Measurements from ENCODE around the gene FAM241A.
"Not testable (repeated sequence)": the region's sequence is repeated elsewhere in the genome, so short reads cannot be mapped to it uniquely, and the experiment has no call there.

The FAM241A gene

DNA sequence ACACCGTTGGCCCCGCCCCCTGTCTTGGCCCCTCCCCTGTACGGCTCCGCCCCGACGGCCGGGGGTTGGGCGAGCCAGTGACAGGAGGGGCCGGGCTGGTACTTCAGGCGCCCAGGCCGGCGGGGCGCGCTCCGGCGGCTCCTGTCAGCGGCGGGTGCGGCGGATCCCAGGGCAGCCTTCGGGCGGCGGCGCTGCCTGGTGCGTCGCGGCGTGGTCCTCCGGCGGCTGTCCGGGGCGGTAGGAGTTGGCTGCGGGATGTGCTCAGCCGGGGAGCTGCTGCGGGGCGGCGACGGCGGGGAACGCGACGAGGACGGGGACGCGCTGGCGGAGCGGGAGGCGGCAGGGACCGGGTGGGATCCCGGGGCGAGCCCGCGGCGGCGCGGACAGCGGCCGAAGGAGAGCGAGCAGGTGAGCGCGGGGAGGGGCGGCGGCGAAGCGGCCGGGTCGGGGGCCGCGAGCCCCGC, at the start of gene FAM241A:
Gene FAM241A (plus strand): TSS at position 129 of the 464 bp plus-strand sequence. CDS start 127 bp downstream, at position 256.
- DNase-seq: peak; percentile 9

DNA sequence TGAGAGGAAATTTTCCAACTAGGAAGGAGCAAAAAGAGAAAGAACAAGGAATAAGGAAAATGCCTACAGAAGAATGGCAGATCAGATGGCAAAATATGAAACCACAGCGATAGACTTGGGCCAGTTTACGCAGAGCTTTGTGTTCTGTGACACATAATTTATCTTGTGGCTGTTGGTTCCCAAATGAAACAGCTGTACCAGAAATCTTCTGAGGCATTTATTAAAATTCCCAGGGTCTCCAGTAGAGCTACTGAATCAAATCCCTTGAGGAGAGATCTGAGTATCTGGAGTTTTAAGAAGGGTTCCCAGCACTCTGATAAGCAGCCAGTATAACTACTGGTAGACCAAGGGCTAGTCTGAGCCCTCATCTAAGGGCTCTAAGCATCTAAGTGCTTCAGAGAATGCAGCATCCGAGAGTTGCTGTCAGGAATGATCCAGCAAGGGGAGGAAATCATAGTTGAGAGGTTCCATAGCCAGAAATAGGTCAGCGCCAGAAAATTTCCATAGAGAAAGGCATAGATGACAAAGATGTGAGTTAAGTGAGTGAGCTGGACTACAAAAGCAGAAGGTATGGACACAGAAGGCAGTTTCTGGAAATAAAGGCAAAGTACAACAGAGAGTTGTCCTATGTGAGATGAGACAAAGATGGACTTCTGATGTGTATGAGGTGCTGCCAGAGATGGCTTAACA, 46.3 kb upstream of the FAM241A start:
- DNase-seq: no peak

DNA sequence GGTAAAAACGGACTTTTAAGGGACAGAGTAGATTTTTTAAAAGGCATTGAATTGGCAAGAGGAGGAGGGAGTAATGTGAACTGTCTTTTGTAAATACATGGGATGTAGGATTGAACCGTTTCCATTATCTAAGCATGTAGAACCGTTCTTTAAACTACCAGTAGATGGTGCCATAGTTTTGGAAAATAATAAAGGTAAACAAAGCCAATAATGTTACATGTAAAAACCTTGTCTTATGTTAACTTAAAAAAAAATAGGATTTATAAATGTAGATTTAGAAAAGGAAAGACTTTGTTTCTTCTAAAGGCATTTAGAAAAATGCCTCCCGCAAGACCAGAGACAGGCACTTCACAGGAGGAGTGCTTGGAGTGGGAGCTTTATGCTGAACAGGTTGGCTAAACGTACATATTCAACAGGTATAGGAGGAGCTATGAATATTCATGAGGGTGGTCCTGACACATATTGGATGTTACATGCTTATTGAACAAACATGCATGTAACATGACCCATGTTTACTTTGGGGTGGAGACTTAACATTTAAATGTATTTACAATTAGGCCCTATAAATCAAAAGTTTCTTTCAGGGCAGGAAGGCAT, 45.5 kb upstream of the FAM241A start:
- DNase-seq: no peak

DNA sequence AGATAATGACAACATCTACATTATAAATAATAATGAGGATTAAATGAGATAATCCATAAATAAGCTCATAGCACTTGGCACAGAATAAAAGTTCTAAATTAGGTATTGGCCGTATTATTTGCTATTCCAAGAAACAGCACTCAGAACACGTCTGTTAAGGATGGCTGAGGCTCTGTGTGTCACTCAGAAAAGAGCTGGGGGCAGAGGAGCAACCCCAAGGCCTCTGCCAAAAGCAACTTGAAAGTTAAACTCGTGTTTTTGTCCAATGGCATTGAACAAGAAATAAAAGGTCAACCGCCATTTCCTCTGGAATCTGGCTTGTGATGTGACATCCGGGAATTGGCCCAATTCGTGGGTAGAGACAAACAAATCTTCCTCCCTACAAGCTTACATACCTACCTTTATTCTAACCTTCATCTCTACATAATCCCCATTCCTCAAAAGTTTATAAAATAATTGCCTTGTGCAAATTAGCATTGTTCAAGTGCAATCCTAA, 42.3 kb upstream of the FAM241A start:
- no peak for DNase-seq

DNA sequence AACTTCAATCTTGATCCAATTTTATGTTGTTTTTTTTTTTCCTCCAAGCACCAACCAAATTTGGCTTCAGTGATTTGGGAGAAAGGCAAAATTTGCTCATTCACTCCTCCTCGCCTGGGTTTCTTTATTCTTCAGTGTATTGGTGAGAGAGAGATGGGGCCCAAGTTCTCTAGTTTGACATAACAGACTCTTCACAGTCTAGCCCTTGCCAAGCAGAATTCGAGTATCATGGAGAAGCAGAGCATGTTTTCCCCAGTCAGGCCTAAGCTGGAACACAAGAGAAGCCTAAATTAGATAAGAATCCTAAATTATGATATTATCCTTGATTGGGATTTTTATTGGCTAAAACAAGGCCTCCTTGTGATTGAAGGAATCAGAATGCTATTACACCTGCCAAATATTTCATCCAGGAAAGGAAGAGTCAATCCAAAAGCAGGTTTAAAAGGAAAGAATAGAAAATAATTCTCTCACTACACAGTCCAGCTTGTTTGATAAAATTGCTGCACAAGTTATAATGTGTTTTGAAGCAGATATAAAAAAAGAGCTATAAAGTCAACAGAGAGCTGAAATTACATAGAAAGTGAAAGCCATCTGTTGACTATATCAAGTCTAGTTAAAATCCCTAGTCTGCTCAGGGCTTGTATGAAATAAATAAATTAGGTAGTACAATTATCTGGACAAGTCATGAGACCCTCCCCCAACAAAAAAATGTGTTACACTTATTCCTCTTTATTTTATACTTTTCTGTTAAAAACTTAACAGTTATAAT, 39.9 kb upstream of the FAM241A start:
- DNase-seq: no peak

DNA sequence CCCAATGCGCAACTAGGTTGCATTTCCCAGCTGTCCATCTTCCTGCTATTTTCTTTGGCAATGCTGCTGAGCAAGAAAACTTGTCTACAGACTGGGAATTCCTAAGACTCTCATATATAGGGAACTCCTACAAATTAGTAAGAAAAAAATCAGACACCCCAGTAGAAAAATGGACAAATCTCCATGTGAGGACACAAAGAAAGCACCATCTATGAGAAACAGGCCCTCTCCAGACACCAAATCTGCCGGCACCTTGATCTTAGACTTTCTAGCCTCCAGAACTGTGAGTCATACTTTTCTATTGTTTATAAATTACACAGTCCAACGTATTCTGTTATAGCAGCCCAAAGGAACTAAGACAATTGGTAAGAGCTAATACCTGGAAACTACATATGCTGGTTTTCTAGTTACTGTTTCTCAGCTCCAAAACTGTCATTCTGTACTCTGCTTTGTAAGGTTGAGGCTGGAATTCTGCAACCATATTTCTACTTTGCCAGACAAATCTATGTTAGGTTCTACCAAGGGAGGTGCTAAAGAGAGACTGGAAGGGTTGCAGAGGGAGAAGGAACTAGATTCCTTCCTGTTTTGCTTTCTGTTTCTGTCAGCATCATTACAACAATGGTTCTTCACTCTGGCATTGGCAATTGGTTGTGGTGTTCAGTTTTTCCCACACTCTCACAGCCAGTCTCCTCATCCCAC, 35.7 kb upstream of the FAM241A start:
- no peak for DNase-seq

DNA sequence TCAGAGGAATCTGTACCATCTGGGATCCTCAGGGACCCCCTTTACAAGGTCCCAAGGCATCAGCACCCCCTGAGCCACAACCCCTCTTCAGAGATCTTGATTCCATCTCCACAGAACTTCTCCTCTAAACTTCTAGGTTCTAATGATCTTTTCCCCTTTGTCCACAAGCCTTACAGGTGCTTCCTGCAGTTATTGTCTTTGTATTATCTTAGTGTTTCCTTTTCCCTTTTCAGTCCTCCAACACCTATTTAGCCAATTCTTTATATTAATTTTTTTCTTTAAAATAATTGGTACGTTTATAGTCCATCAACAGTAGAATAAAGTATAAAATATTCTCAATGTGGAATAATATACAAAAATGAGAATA, 35.2 kb upstream of the FAM241A start:
- no peak for DNase-seq

DNA sequence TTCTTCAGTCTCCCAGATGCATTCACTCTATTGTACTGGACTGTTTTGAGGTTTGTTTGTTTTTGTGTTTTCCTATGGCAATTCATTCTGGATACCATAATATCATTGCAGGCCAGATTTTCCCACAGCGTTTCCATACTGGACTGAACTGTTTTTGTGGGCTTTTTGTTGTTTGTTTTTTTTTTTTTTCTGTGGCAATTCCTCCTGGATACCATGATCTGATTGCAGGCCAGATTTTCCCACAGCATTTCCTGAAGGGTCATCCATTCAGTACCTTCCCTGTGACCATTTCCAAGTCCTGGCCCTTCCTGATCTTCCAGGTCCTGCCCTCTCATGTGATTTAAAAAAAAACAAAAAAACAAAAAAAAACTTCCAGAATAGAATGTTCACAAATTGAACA, 33.9 kb upstream of the FAM241A start:
- DNase-seq: no peak

DNA sequence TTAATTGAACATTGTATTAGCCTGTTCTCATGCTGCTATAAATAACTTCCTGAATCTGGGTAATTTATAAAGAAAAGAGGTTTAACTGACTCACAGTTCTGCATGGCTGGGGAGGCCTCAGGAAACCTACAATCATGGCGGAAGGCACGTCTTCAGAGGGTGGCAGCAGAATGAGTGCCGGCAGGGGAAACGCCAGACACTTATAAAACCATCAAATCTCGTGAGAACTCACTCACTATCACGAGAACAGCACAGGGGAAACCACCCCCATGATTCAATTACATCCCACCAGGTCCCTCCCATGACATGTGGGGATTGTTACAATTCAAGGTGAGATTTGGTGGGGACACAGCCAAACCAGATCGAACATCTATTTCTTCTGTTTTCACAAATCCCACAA, 33.2 kb upstream of the FAM241A start:
- DNase-seq: not testable (repeated sequence)

DNA sequence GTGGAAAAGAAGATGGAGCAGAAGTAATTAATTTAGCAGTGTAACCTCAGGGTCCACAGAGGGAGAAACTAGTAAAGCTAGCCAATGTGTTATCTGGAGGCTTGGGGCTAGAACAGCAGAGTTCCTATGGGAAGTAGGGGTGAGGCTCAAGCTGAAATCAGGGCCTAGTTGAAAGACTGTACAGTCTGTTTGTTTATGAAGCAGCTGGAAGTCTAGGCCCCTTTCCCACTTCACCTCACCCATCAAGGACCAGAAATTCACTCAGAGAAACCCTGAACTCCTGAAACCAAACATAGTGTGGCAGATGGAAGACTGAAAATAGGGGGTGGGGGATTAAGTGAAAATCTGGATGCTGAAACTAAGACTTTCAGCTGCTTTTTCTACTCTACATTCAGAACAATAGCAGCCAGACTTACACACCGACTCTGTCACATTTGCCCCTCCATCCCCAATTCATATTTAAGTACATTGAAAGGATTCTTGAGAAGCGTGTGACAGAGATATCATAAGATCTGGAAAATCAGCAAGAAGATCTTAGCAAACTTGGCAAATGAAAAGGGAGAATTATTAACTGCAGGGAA, 32.6 kb upstream of the FAM241A start:
- no peak for DNase-seq

DNA sequence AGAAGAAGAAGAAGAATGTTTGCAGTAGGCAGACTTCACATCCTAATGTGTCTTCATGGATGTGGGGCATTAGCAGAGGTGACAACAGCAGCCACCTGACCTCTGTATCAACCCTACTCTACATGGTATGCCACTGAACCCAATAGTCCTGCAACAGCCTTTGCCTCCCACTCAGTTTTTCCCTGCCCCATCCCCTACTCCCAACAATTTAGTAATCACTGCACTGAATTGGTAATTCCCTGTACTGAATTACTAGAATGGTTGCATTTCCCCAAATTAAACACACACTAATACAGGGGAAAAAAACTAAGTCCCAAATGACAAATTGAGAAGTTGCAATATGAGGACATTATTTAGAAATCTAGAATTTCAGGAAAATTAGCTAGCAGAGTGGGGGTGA, 31.4 kb upstream of the FAM241A start:
- no peak for DNase-seq

DNA sequence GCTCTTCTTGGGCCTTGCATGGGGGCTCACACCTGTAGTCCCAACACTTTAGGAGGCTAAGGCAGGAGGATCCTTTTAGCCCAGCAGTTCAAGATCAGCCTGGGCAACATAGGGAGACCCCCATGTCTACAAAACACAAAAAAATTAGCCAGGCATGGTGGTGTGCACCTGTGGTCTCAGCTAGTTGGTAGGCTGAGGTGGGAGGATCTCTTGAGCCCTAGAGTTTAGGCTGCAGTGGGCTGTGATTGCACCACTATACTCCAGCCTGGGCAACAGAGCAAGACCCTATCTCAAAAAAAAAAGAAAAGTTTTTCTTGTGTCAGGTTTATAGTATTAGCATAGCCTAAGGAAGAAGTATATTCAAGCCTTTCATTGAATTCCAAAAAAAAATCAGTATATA, 30.8 kb upstream of the FAM241A start:
- DNase-seq: no peak

DNA sequence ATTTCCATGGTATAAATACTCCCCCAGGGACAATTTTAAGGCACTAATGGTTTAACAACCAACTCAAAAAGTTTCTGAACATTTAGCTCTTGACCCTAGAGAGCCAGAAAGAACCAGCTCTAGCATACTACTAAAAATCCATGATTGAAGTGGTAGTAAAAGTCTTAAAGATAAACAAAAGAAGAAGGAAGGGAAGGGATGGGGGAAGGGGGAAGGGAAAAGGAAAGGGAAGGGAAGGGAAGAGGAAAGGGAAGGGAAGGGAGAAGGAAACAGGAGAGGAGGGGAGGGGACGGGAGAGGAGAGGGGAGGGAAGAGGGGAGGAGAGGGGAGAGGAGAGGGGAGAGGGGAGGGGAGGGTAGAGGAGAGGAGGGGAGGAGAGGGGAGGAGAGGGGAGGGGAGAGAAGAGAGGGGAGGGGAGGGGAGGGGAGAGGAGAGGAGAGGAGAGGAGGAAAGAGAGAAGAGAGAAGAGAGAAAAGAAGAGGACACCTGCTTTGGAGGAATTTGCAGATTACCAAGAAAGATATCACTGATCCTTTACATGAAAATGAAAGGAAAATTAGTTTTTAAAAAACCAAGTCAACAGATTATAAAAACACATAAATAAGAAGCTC, 26.4 kb upstream of the FAM241A start:
- no peak for DNase-seq

DNA sequence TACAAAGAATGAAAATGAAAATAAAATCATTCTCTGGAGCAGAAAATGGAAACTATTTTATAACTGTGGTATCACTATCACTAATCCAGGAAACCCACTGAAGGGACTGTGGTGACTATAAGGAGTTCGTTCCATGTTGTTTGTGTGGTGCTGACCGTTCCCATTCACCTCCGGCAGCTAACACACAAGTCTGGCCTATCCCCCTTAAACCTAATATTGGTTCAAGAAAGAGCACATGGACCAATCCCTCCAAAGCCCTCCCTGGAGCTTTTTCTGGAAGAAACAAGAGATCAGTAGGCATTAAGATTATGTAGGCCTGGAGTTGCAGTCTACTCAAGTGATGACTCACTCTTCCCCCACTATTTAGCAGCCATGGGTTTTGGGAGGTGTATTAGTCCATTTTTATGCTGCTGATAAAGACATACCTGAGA, 25.9 kb upstream of the FAM241A start:
- DNase-seq: no peak

DNA sequence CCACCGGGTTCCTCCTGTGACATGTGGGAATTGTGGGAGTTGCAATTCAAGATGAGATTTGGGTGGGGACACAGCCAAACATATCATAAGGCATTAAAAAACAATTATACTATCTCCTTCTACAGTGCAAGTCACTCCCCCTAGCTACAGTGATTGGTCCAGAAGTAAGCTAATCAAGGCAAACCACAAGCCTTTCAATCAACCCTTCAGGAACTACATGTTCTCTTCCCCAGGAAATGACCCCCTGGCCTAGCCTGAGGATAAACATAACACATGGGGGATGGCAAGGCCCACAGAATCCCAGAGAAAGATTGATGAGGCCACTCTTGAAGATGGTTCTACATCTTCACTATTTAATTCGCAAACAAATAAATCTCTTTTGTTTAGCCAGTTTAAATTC, 25.2 kb upstream of the FAM241A start:
- DNase-seq: no peak

DNA sequence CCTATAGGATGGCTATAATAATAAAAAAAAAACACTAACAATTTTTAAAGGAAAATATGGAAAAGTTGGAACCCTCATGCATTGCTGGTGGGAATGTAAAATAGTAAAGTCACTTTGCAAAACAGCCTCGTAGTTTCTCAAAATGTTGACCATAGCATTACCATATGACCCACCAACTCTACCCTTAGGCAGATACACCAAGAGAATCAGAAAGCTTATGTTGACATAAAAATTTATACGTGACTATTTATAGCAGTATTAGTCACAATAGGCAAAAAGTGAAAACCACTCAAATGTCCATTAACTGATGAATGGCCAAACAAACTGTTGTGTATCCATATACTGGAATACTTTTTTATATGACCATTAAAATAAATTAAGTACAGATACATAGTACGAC, 19.8 kb upstream of the FAM241A start:
- DNase-seq: no peak

DNA sequence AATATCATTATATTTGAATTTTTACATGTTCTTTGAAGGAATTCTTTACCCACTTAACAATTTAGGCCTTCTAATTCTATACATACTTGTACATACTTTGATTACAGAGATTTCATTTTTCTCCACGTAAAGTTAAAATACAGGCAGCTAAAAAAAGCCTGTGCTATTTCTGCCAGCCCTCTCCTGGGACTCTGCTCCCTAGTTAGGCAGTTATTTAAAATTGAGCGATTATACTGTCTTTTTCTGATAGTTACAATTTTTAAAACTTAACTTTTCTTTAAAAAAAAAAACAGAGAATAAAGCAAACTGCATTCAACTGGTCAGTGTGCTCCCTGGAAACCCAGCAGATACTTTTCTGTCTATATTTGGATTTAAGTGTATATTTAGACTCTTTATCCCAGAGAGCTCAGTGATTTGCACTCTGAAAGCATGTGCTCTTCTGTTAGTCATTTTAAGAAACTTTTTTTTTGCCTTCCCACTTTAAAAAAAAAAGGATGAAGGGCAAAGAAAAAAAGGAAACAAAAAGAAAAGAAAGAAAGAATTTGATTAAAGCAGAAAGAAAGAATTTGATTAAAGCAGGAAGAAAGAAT, 18.1 kb upstream of the FAM241A start:
- DNase-seq: no peak

DNA sequence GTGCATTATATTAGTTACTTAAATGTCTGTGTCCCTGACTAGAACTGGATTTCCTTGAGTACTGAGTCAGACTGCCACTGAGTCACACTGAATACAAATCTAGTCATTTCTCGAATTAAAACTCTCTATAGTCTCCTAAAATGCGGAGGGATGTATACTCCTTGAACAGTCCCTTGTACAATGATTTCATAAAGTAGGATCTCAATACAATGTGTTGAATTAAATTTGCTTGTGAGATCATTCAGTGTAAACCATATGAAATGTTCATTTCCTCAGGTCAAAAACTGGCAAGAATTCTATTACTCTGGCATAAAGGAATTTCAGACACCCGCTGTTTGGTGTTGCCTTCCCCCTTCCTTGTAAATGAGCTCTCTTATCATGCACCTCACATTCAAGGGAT, 17.5 kb upstream of the FAM241A start:
- no peak for DNase-seq

DNA sequence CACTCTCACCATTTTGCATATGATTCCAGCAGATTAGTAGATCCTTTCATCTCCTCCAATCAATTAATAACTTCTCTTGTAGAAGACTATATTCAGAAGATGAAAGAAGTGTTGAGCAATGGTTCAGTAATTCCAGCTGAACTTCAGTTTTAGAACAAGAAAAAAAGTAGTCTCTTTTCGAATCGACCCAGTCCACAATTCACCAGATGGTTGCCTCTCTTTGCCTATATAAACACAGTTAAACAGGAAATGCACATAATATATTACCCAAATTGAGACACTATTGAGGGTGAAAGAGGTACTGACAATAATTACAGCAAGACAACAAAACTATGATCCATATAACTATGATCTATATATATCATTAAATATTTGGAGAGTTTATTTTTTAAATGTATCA, 16.8 kb upstream of the FAM241A start:
- no peak for DNase-seq

DNA sequence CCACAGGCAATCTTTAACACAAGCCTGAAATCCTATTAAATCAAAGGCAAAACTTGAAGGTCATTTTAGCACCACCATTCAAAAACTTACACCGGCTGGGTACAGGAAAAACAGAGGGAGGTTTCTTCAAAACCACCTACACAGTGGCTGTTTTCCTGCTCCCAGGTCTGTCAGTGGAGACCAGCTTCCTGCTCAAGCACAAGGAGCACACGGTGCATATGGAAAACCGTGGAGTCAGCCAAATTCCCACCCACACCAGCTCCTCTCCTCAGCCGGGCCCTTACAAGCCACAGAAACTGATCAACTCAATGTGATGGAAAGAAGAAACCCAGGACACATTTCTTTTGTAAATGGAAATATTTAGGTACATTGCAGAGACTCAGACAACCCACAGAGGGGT, 14.3 kb upstream of the FAM241A start:
- DNase-seq: no peak

DNA sequence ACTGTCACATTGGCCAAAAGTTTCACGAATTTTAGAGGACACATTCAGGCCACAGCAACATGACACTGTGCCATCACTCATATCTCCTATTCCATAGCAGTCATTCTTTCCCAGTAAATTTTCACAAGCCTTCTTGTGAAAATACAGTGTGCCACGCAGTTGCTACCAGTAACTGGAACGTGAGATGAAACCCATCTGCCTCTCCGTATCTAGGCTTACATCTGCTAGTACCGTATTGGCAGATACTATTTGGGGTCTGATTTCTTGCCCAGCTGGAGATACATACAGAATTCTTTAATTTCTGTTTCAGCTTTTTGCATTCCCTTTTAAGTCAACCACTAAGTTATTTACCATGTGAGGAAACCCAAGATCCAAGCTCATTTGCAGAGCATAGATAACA, 8.7 kb upstream of the FAM241A start:
- no peak for DNase-seq

DNA sequence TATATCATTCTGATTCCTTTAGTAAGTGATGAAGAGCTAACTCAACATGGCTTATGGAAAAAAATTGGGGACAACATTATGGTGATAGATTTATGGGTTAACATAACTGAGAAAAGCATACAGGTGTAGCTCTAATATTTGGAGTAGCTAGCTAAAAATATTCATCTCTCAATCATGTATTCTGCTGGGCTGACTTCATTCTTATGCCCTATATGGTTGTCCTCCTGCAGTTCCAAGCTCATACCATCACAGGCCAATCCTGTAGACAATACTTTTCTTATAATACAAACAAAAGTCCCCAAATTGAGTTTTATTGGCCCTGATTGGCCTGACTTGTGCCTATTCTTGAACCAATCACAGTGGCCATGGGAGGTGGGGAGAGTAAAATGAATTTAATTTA, 6.7 kb upstream of the FAM241A start:
- no peak for DNase-seq

Data from GOT3 (cell line).